Heart left ventricle (tissue), 16 donors: ENCODE measurements around the gene PROSER3. TPM values are rescaled to one million over a fixed set of nuclear protein-coding genes. Genes with fewer than 3 reads are reported as not detected.

Experiments
- ATAC-seq, 4 donors: fragments of 200-7000 bp; cut with Tn5 transposase; one replicate each; pipeline ENCODE4 v1.9.1; 2020 to 2022; ENCODE audit warnings: moderate library complexity in 4 of 4, mild to moderate bottlenecking in 3 of 4, moderate number of reproducible peaks in 1 of 4
- DNase-seq, 5 donors: peaks; one replicate each; pipeline ENCODE4 v3.0.0-alpha.2; 2020
- H3K27ac ChIP-seq, 12 donors: fragments of 200-600 bp; sonication (generic) in 4 of 12; one replicate each; pipeline versions ENCODE4 v1.5.0 to v1.8.0; 2016 to 2022; ENCODE audit warnings: mild to moderate bottlenecking in 2 of 12
- H3K27me3 ChIP-seq, 9 donors: fragments of 200-600 bp; sonication (generic) in 2 of 9; one replicate each; pipeline versions ENCODE4 v1.5.1 to v1.8.0; 2016 to 2022; ENCODE audit warnings: mild to moderate bottlenecking in 3 of 9
- H3K36me3 ChIP-seq, 9 donors: fragments of 200-600 bp; sonication (generic) in 2 of 9; one replicate each; pipeline versions ENCODE4 v1.5.0 to v1.8.0; 2018 to 2022; ENCODE audit warnings: mild to moderate bottlenecking in 2 of 9
- H3K4me1 ChIP-seq, 12 donors: fragments of 200-600 bp; sonication (generic) in 4 of 12; one replicate each; pipeline versions ENCODE4 v1.5.0 to v1.8.0; 2016 to 2022; ENCODE audit warnings: mild to moderate bottlenecking in 3 of 12
- H3K4me3 ChIP-seq, 12 donors: fragments of 200-600 bp; sonication (generic) in 4 of 12; one replicate each; pipeline versions ENCODE4 v1.5.0 to v1.8.0; 2017 to 2022; ENCODE audit warnings: mild to moderate bottlenecking in 9 of 12, moderate library complexity in 4 of 12
- H3K9me3 ChIP-seq, 12 donors: fragments of 200-600 bp; sonication (generic) in 4 of 12; one replicate each; pipeline versions ENCODE4 v1.5.0 to v1.8.0; 2016 to 2022; ENCODE audit warnings: mild to moderate bottlenecking in 1 of 12
- CTCF ChIP-seq, 12 donors: fragments of 200-600 bp; sonication (generic) in 4 of 12; IDR thresholded peaks; one replicate each; pipeline versions ENCODE4 v1.5.0 to v1.8.0; 2018 to 2022; ENCODE audit warnings: antibody characterized with exemption in 12 of 12, mild to moderate bottlenecking in 5 of 12
- POLR2A ChIP-seq, 2 donors: fragments of 450-650 bp; IDR thresholded peaks; one replicate each; pipeline ENCODE4 v1.6.1; 2017; ENCODE audit warnings: antibody characterized with exemption in 2 of 2, mild to moderate bottlenecking in 2 of 2, moderate library complexity in 2 of 2
- WGBS, 4 donors: extraction: QIAGEN DNeasy Blood & Tissue Kit in 2 of 4; methylation state at CpG; one replicate each; pipeline versions ENCODE4 v1.1.5 to v1.1.7; 2013 to 2018; 5-methylcytosine and 5-hydroxymethylcytosine counted together
- intact Hi-C, 10 donors: fragments of 100-400 bp; cut with DNase I; formaldehyde crosslinking; loops; one replicate each; pipeline versions ENCODE4 v1.11.1 to v1.14.2; 2022
- polyA plus RNA-seq, 2 donors: library from polyadenylated mRNA; stranded (reverse); fragments of 200-250 nt; gene quantifications; one replicate each; pipeline ENCODE4 v1.2.3, GENCODE V29; 2013
- total RNA-seq, 9 donors: library from RNA; depleted of rRNA in 2 of 9; stranded (reverse); fragments of >200 nt in 2 of 9; fragmentation: NEBNext Ultra II Directional in 3 of 9; extraction: Animal tissue kit (Norgen Biotek cat#: 25700) in 3 of 9; gene quantifications; one replicate each; pipeline versions ENCODE4 v1.1.0 to v1.2.4, GENCODE V29; 2016 to 2023
- donor health status: ischemic (EF 13 %, LVEDD 7.1; RV severe dilation, severe dysfunction).
- donor health status: healthy with polysubstance abuse.
- donor health status: DM: no; HTN: yes; CAD: no.
- donor health status: DM: no; HTN: no; CAD: no.
- donor health status: ischemic (EF 25% LVEDD 6.9; RV normal size, moderate dysfunction).
- donor health status: ischemic (EF 25% LVEDD 5.7; RV mildly dilated, moderate dysfunction).
- donor health status: healthy.
- donor health status: DM: yes; HTN: yes; CAD: no.
- donor health status: ischemic (EF 35%, LVEDD 5.7; RV mildly dilated, moderate dysfunction).
- donor health status: nonischemic (EF 11% LVEDD 7.7; RV severe dilation, severe dysfunction).
- donor health status: DM: yes; HTN: yes; CAD: no.
- donor health status: PGD.
- donor health status: ischemic (EF 29% LVEDD 5.4; RV normal size, mild dysfunction).
- donor health status: nonischemic (EF 23%, LVEDD 6.1; RV moderate dilation, normal function).

PROSER3 gene
- total and polyA plus RNA-seq, 11 donors: 1.9 to 19.7 (median 9.7) TPM

- Histone ChIP-seq H3K27ac (peak overlapping the region; percentile 88 to 100 (median 96)), H3K4me3 (peak overlapping the region in 2 of 12 donors; percentile 70 to 74), H3K9me3 (no peaks in the 10 kb centered on the region), H3K4me1 (peaks cover 2 to 59% (median 41%) of the 10 kb centered on the region in 12 donors), H3K27me3 (no peaks in the 10 kb centered on the region), H3K36me3 (peaks cover 0 to 33% (median 21%) of the 10 kb centered on the region in 9 donors)
- ATAC-seq (no peak), DNase-seq (peak in 1 of 5 donors; percentile 28)
- TF ChIP-seq CTCF (IDR thresholded peaks at IDR 0.05): no peak
- no peak for TF ChIP-seq POLR2A (IDR thresholded peaks at IDR 0.05)
- WGBS, 4 donors: 75 to 84% (median 82%) methylated on average over 13 of the region's 13 CpGs
- intact Hi-C loops: loop anchor here in 2 of 10 donors (5.0 to 10.0 kb wide), 2 partner anchors 178 to 390 kb away; partner anchors contain the start of gene CAPNS1 (in 1 of the 2)
Observed at GRCh38 chr19:35754370-35755130, 3.4 kb upstream of the PROSER3 start.

DNA sequence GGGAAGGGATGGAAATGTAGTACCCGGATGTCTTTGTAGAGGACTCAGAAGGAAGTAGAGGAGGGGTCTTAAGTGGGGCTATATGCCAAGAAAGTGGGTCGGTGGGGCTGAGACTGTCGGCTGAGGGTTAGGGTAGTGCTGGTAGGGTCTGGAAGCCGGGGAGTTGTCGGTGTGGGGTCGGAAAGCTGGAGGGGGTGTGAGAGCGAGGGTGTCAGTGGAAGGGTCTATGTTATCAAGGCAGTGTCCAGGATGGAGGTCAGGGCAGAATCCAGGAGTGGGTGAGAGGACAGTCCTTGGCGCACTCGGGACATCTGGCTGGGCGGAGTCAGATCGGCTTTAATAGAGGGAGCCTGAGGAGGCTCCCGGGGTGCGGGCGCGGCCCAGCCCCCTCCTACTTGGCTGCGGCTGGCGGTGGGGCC lies 2.8 kb upstream of the PROSER3 start:
- no peak for TF ChIP-seq CTCF (IDR thresholded peaks at IDR 0.05)
- TF ChIP-seq POLR2A (IDR thresholded peaks at IDR 0.05): no peak
- Histone ChIP-seq H3K27ac (peak overlapping the region; percentile 88 to 100 (median 96)), H3K27me3 (no peaks in the 10 kb centered on the region), H3K4me1 (peaks cover 0 to 53% (median 39%) of the 10 kb centered on the region in 12 donors), H3K36me3 (peaks cover 0 to 34% (median 21%) of the 10 kb centered on the region in 9 donors), H3K4me3 (peak overlapping the region in 11 of 12 donors; percentile 58 to 99 (median 75)), H3K9me3 (no peaks in the 10 kb centered on the region)
- ATAC-seq (peak in 2 of 4 donors; percentile 22 to 31), DNase-seq (no peak)
- intact Hi-C loops: loop anchor here in 2 of 10 donors (5.0 to 10.0 kb wide), 2 partner anchors 177 to 390 kb away; partner anchors contain the start of gene CAPNS1 (in 1 of the 2)
- 36 to 57% (median 47%) methylated on average over 12 to 17 of the region's 17 CpGs for WGBS, 4 donors

DNA sequence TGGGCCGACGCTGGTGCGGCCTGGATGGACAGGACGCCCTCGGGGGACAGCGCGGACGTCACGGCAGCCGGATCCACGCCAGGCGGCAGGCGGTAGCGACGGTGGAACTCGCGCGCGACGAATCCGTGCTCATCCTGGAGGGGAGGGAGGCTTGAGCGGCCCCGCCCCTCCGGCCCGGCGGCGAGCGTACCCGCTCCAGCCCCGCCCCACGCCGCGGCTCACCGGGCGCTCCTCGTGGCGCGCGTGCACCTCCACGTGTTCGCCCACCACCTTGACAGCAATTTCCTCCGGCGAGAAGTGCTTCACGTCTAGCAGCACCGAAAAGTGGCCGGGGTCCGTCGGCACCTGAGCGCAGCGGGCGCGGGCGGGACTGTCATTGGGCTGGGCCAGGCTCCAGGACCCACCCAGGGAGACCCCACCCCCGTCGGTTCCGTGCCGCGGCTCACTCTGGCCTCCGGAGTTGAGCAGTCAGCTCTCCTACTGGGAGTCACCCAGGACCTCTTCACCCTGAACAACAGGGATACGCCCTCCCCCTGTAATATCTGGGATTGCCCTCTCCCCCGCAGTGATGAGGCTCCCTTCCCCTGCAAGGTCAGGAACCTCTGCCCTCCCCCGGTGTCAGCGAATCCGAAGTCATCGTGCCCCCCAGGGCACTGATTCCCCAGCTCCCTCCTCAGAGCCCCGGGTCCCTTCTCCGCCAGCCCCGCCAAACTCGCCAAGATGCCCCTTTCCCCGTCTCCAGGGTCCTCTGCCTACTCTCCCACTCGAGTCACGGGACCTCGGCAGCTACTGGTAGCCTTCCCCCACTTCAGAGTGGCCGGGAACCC lies 2.2 kb upstream of the PROSER3 start:
- TF ChIP-seq CTCF (IDR thresholded peaks at IDR 0.05) (no peak), POLR2A (IDR thresholded peaks at IDR 0.05) (peak in 1 of 2 donors; percentile 48)
- 13 to 27% (median 18%) methylated on average over 14 to 74 of the region's 74 CpGs for WGBS, 4 donors
- intact Hi-C loops: loop anchor here in 2 of 10 donors (5.0 to 10.0 kb wide), 2 partner anchors 177 to 389 kb away; partner anchors contain the start of gene CAPNS1 (in 1 of the 2)

More for the DNA sequence above, 2.2 kb upstream of the PROSER3 start:
- Histone ChIP-seq H3K9me3 (no peaks in the 10 kb centered on the region), H3K36me3 (peaks cover 0 to 35% (median 23%) of the 10 kb centered on the region in 9 donors), H3K4me3 (peak overlapping the region; percentile 28 to 99 (median 74)), H3K27me3 (no peaks in the 10 kb centered on the region), H3K4me1 (peaks cover 0 to 53% (median 39%) of the 10 kb centered on the region in 12 donors), H3K27ac (peak overlapping the region; percentile 88 to 100 (median 96))
- DNase-seq: peak; percentile 86 to 93 (median 90)
- peak in 3 of 4 donors; percentile 20 to 33 (median 31) for ATAC-seq
